ENCODE results near the gene CDH24. TPM values are rescaled to one million over a fixed set of nuclear protein-coding genes. Genes with fewer than 3 reads are reported as not detected.
"Not testable (repeated sequence)": the region's sequence is repeated elsewhere in the genome, so short reads cannot be mapped to it uniquely, and the experiment has no call there.

Gene CDH24
- polyA plus RNA-seq, 1 donor, result 3.8 TPM

DNA sequence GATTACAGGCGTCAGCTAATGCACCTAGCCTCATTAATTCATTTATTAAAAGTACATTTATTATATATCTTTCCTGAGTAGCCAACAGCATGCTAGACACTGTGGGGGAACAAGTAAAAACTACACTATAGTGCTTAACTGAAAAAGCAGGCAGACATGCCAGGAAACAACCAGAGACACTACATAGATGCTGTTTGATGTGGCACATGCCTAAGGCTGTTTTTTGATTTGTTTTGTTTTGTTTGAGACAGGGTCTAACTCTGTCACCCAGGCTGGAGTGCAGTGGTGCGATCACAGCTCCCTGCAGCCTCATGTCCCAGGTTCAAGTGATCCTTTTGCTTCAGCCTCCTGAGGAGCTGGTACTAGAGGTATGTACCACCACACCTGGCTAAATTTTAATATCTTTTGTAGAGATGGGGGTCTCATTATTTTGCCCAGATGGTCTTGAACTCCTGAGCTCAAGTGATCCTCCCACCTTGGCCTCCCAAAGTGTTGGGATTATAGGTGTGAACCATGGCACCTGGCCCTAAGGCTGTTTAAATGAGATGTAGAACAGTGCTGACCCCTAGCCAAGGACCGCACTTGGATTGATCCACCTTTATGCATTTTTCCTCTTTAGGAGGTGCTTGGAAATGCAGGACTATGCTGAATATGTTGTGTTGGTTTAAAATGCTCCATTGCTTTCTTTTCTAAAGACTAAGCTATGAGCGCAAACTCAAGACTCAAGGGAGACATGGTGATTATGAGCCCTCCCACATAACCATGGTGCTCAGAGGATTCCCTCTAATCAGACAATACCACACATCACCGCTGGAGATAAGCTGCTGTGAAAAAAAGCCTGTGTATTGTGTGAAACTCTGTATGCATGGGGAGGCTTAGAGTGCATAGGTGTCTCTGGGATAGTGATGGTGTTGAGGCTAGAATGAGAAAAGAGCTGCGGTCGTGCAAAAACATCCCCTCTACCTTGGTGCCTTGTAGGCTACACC, 36.9 kb downstream of the CDH24 start:
- no peak for DNase-seq (ENCODE audit: low read depth)

DNA sequence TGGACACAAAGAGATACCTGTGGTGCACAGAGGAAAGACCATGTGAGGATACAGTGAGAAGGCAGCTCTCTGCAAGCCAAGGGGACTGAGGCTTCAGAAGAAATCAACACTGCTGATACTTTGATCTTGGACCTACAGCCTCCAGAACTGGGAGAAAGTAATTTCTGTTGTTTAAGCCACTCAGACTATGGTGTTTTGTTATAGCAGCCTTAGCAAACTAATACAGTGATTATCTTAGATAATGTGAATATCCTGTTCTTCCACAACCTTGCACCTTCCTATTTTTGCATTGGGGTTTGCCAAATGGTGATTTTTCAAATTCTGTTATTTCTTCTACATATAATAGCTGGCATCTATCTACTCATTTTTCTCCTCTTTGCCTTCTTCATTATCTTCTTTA, 39.2 kb downstream of the CDH24 start:
- no peak for DNase-seq (ENCODE audit: low read depth)

DNA sequence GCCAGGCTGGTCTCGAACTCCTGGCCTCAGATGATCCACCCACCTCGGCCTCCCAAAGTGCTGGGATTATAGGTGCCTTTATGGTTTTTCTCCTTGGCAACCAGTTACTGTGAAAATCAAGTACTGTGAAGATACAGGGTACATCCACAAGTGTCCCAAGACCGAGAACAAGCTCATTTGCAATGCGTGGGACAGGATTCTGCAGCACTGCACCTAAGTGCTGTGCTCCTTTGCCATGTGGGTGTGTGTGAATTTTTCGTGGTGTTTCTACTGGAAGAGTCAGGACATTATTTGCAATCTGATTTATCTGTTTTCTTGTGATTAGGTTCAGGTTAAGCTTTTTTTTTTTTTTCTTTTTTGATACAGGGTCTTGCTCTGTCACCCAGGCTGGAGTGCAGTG, 40.2 kb downstream of the CDH24 start:
- no peak for DNase-seq (ENCODE audit: low read depth)

DNA sequence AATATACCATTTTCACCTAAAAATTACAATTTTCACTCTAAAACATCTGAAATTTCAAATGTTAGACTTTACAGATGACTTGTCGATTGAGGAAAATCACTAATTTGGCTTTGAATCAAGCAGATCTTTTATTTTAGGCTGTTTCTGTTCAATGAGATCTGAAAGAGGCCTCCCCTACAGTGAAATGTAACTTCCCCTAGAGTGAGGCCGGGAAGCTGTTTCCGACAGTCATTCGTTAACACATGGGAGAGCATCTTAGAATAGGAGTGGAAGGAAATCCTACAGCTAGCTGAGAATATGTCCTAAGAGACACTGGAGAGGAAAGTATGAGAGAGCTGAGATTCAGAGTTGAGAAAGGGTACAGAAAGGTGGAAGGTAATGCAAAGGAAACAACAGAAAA, 41.7 kb downstream of the CDH24 start:
- DNase-seq (ENCODE audit: low read depth), result no peak

DNA sequence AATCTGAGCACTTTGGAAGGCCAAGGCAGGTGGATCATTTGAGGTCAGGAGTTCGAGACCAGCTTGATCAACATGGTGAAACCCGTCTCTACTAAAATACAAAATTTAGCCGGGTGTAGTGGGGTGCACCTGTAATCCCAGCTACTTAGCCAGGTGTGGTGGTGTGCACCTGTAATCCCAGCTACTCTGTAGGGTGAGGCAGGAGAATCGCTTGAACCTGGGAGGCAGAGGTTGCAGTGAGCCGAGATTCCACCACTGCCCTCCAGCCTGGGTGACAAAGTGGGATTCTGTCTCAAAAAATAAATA, 43.6 kb downstream of the CDH24 start:
- not testable (repeated sequence) for DNase-seq (ENCODE audit: low read depth)

DNA sequence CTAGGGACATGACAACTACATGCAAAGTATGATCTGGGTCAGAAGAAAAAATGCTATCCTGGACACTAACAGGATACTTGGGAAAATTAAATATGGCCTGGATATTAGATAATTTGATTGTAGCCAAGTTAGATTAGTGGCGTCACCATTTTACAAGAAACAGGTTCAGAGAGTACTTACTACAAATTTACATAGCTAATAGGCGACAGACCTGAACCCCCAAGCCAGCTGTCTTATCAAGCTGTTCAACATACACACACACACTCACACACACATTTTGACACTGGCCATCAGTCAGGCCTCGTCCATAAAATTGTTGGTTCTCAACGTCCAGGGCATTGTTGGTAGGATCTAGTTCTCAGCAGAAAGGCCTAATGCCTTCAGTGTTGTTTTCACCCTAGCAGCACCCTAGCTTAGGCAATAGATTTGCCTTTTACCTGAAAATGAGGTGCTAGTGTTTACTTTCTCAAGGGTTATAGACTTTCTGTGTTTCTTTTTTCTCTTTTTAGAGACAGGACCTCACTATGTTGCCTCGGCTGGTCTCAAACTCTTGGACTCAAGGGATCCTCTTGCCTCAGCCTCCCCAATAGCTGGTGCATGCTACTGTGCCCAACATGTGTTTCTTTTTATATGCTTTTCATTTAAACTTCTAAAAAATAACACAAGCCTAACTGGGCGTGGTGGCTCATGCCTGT, 44.1 kb downstream of the CDH24 start:
- no peak for DNase-seq (ENCODE audit: low read depth)

DNA sequence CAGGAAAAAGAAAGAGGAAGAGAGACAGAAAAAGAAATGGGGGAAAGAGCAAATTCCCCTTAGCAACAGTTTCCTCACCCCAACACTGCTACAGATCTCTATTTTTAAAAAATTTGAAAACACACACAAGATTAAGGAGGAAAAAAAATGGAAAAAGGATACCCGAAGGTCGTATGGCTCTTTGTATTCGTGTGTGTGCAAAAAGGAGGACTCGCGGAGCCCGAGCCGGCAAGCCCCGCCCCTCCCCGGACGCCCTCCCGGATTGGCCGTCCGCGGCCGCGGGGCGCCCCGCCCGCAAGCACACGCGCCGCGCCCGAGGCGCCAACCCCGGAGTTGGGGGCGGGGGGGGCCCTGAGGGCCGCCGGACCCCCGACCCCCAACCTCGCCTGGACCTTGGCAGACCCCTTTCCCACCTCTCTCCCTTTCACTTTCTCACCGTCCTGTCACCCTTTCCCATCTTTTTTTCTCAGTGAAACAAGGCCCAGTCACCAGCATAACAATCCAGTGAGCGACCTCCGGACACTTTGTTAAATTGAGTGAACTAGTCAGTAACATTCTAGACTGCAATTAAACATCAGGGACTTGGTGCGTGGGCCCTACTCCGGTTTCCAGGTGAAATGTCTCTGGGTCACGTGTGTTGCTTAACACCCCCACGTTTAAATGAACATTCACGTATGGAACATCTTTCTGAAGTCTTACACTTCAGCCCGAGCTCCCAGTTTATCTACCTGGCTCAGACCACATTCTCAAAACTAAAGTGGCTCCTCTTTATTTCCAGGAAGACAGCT, 47.2 kb downstream of the CDH24 start, which contains the start of gene C14orf93:
Gene C14orf93, minus strand, starts transcription at position 205 of the 788 bp plus-strand sequence. CDS start 11,120 bp downstream, outside the sequence.
- no peak for DNase-seq (ENCODE audit: low read depth)

DNA sequence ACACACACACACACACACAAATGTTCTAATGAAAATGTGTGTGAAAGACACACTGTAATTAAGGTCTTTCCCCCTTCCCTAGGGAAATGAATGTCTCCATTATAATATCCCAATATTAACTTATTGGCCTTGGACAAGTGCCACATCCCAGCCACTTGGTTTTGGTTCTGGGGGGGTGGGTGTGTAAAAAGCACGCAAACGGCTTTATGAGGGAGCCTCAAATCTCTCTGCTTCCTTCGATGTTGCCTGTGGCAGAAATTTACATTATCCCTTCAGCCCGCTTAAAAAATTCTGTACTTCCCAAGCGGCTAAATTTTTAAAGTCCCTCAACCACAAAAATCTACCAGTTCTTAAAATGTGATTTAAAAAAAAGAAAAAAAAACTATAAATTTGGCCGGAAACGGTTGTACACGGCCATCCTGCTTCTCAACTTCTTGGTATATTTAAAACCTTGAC, 47.8 kb downstream of the CDH24 start:
- no peak for DNase-seq (ENCODE audit: low read depth)

DNA sequence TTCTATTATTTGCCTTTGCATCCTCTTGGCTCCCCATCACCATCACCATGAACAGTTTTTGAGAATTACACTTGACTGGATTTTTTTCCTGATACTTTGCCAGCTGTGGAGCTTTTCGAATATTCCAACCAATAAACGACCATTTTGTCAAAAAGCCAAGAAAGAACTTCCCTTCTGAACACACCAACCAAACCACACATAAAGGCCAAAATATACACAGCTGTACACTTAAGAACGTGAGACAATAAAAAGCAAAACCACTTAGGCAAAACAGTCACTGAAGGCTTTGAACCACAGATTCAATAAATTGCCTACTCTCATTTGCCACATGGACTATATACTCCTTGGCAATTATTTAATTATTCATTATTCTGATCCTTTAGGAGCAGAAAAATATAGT, 48.5 kb downstream of the CDH24 start:
- no peak for DNase-seq (ENCODE audit: low read depth)

DNA sequence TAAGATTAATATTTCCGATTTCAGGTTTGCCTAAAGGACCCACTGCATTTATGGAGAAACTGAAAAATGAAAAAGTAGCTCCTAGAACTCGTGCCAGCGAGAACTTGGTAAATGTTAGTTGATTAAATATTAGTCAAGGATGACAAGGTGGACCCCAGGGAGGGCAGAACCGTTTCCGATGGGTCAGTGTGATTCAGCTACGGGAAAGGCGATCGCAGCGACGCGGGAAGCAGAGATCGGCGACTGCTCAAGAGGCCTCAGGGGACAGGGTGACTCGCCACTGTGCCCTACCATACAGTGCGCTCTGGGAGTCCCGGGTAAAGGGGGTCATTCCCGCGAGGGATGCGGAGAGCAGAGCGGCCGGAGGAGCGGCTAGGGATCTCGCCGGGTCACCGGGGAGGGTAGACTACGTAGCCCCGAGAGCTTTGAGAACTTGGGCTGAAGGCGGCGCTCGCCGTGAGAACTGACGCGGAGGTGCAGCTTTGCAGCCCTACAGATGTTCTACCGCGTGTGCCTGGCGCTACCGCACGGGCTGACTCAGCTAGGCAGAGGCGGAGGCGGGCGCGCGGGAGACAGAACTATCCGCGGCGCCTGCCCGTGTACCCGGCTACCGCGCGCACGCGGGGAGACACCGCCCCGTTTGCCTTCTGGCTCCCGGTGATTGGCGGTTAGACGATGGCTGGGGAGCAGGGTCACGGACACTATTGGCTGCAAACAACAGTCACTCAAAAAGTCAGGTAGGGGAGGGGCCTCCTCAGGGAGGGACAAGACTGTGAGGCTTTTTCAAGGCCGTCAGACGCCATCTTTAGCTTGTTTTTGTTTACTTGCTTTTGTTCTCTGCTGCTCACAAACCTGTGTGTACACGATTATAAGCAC, 50.5 kb downstream of the CDH24 start:
- DNase-seq (ENCODE audit: low read depth), result peak; percentile 95

DNA sequence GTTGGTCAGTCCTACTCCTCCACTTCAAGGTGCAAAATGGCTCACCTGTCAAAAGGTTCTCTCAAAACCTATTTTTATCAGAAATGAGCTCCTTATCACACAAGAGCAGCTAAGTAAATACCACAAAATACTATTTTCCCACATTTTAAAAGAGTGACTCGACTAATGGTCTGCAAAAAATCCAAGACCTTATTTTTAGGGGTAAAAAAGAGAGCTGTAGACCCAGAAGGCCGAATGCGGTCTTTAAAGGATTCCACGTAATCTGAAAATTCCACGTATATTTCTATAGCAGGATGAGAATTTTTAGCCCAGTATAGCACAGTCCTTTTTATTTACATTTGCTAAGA, 51.2 kb downstream of the CDH24 start:
- DNase-seq (ENCODE audit: low read depth), result no peak

DNA sequence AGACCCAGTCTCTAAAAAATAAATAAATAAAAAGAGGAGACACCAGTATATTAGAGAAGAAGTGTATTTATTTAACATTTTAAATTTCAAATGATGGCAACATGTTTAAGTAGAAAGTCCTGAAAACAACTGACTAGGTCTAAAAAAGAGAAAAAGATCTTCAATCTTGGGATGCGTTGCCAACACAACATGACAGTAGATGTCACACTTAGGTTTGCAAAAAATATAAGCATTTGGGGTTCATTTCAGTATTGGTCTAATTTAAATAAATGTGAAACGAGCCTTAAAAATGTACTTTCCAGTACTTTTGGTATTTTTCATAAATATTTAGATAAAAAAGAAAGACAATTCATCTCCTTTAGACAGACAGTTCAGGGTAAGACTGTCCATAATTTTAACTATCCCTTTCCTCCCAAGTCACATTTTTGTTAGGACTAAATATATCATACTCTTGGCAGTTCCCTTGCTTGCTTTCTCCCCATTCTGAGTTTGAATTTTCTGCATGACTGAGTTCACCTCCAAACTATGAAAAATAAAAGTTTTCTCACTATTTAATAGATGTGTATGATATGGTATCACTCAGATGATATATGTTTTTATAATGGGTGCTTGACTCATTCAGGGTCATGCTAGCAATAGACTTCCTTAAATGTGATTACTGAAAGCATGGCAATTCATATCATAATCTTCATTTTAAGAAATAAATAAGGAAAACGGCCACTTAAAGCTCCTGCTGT, 51.7 kb downstream of the CDH24 start:
- no peak for DNase-seq (ENCODE audit: low read depth)

DNA sequence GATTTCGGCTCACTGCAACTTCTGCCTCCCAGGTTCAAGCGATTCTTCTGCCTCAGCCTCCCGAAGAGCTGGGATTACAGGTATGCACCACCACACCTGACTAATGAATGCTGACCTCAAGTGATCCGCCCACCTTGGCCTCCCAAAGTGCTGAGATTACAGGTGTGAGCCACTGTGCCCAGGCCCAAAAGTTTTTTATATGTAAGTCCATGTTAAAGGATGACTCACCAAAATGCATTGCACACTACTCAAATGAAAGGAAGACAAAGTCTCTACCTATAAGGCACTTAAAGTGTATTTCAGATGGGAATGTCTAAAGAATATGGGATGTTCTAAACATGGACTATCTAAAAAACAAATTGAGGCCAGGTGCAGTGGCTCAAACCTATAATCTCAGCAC, 53.0 kb downstream of the CDH24 start:
- not testable (repeated sequence) for DNase-seq (ENCODE audit: low read depth)

DNA sequence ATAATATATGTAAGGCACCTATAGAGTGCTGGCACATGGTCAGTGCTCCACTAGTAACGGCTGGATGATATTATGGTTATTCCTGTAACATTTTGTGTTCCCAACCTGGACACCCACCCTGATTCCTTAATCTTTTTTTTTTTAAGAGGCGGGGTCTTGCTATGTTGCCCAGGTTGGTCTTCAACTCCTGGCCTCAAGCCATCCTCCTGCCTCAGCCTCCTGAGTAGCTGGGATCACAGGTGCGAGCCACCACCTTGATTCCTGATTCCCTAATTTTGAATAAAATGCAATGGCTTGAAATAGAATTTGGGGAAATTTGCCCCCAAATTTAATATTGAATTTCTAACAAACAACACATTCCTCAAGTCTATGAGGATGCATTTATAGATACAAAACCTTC, 54.7 kb downstream of the CDH24 start:
- DNase-seq (ENCODE audit: low read depth), result no peak

DNA sequence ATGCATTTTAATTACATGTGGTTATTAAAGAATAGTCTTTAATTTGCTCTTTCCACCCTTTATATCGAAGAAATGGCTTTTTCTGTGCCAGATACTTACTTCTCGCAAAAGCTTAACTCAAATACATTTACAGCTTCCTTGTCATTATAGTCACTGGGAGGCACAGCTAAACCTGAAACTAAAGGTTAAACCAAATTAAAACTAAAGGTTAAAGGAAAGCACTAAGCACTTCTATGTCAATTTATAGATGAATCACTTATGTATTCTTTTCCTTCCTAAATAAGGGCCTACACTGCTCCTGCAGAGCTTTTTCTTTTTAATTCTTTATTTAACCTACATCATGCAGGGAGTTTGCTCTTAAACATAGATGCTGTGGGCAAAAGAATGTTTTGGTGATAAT, 56.5 kb downstream of the CDH24 start:
- no peak for DNase-seq (ENCODE audit: low read depth)

DNA sequence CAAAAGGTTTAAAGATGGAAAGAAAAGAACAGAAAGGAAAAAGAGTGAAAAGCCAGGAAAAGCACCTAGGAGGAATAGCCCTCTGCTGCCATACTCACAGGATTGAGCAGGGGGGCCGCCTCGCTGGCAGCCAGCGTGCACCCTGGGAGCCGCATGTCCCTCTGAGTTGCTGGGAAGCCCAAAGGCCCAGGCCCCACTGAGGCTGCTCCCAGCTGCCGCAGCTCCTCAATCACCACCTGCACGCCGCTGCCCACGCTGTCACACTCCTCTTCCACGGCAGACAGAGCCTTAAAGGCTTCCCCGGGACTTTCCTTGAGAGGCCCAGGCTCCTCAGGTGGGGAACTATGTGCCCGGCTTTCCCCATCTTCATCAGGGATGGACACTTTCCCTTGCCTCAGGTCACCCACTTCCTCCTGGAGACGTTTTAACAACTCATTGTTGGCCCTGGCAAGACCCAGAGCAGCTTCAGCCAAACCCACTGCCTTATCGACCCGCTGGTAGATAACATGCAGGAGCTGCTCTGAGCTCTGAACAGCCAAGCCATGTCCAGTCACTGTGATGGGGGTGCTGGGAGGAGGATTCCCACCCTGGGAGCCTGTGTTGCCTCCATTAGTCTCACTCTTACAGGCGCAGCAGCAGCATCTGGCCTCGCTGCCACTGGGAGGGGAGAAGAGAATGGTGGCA, 58.8 kb downstream of the CDH24 start:
- DNase-seq (ENCODE audit: low read depth), result no peak

DNA sequence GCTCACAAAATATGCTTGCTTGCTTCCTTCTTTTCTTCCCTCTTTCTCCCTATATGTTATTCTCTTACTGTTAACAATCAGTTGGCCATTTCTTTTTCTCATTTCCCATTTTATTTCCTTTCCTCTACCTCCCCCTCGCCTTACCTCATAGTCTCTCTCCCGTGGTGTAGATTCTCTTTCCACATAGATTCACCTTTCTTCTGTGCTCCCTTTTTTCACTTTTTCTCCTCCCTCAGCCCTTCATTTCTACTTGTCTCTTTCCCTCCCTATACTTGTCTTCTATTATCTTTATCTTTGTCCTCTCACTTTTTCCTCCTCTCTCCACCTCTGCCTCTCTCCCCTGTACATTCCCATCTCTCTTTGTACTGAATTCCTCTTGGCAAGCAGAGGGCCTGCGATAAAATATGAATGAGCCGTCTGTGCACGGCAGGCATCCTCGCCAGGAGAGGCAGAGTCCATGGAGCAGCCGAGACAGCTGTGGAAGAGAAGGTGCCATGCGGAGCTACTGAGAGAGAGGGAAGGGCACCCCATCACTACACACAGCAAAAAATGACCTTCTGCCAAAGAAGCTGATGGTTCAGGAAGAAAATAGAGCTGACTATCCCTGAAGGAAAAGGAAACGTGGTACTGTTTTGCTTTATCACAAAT, 59.5 kb downstream of the CDH24 start:
- no peak for DNase-seq (ENCODE audit: low read depth)

All from forelimb muscle (tissue), 1 donor.